NT2/D1 (cell line): ENCODE data around the gene ANTXRL.
"Not testable (repeated sequence)": the region's sequence is repeated elsewhere in the genome, so short reads cannot be mapped to it uniquely, and the experiment has no call there.

Experiments
- DNase-seq: peaks from one replicate; pipeline ENCODE4 v3.0.0-alpha.2; 2011; ENCODE audit warnings: low read depth, low spot score
- H3K27me3 ChIP-seq: 2 replicates; pipeline ENCODE4 v1.6.0; 2011; ENCODE audit warnings: mild to moderate bottlenecking; ENCODE audit not compliant: insufficient read length, insufficient read depth
- H3K36me3 ChIP-seq: 2 replicates; pipeline ENCODE4 v1.6.1; 2011; ENCODE audit warnings: mild to moderate bottlenecking, low read length, mixed read lengths; ENCODE audit not compliant: insufficient read depth, insufficient read length
- H3K4me1 ChIP-seq: 2 replicates; pipeline ENCODE4 v1.5.1; 2011; ENCODE audit not compliant: insufficient read depth, insufficient read length
- H3K4me3 ChIP-seq: 2 replicates; pipeline ENCODE4 v1.5.1; 2011; ENCODE audit warnings: low read depth; ENCODE audit not compliant: insufficient read length
- H3K9ac ChIP-seq: 2 replicates; pipeline ENCODE4 v1.6.0; 2011; ENCODE audit warnings: low read depth; ENCODE audit not compliant: insufficient read length
- H3K9me3 ChIP-seq: 2 replicates; pipeline ENCODE4 v1.5.1; 2011; ENCODE audit warnings: mild to moderate bottlenecking, low read length; ENCODE audit not compliant: insufficient read depth
- SUZ12 ChIP-seq: IDR thresholded peaks from 2 replicates; pipeline ENCODE4 v1.6.1; 2011; ENCODE audit not compliant: insufficient read length, insufficient read depth; ENCODE audit errors: extremely low read depth
- YY1 ChIP-seq: IDR thresholded peaks from 2 replicates; pipeline ENCODE4 v1.6.1; 2011; ENCODE audit not compliant: insufficient read length, insufficient read depth
- ZNF274 ChIP-seq: IDR thresholded peaks from 2 replicates; pipeline ENCODE4 v1.6.1; 2011; ENCODE audit warnings: mild to moderate bottlenecking, low read depth, low read length

The ANTXRL gene

DNA sequence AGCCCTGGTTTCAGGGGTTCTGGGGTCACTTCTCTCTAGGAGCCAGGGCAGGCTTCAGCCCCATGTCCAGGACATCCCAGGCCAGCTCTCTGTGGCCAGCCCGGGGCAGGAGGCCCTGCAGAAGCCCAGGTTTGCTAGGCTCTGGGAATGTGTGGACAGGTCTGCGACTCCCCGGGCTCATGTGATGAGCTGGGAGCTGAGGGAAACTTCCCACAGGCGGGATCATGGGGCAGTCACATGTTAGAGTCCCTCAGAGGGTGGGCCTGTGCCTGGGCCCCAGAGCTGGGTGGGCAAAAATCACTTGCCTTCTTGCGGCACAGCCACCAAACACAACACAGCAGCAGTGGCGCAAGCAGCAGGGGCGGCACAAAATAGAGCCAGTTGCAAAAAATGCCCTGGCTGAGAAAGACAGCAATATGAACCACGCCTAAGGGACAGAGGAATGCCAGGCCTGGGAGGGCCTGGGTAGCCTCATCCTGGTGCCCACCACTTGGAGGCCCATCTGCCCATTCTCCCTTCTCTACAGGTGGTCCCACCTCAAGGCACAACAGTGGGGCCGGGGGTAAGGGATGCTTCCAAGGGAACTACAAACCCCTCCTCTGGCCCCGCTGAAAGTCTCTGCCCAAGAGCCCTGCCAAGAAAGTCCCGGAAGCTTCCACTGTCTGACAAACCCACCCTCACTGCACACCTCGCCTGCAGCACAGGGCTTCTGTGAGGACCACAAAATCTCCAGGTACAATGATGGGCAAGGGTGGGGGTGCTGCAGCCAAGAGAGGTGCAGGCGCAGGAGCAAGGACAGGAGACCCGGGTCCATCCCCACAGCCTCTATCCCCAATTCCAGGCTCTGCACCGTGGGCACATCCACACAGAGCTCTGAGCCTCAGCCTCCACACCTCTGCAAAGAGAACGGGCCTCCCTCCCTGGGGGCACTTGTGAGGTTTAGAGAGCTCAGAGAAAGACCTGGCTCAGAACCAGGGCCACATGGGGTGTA, 34.6 kb upstream of the ANTXRL start:
- no peak for DNase-seq
- Histone ChIP-seq H3K27me3 (no peaks in the 10 kb centered on the region), H3K9ac (no peak overlapping the region), H3K36me3 (no peaks in the 10 kb centered on the region), H3K9me3 (no peaks in the 10 kb centered on the region), H3K4me1 (no peaks in the 10 kb centered on the region), H3K4me3 (no peak overlapping the region)
- TF ChIP-seq ZNF274 = no peak

DNA sequence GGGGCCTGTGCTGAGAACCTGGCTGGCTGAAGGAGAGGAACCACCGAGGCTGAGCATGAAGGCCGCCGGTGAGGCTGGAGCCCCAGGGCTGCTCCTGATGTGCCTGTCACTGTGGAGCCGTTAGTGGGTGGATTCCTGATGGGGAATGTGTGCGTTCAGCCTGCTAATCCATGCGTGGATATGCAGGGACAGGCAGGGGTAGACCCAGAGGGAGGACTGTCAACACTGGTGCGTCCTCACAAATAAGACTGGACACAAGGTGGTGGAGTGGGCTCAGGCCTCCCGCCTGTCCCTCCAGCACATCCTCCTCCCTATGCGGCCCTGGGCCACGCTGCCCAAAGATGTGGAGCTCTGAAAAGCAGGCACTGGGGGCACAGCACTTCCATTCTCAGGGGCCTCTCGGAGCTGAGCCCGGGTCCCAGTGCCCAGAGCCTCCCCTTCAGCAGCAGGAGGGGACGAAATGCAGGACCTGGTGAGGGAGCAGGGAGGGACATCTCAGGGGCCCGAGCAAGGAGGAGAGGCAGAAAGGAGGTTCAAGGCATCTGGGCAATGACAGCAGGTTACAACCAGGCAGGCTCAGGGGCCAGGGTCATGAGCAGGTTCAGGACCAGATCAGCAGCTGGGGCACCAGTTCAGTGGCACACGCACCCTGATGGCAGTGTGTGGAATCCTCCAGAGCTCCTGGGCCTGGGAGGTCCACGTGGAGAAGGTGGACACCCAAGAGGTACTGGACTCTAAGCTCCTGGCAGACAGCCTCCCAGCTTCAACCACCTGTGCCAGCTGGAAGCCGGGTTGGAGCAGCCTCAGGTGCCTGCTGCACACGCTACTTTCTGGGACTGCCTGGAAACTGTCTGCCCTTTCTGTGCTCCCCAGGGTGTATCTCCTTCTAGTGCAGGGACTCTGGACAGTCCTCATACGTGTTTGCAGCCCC, 33.5 kb upstream of the ANTXRL start:
- H3K9me3 ChIP-seq = no peaks in the 10 kb centered on the region
- no peak overlapping the region for H3K9ac ChIP-seq
- no peak for TF ChIP-seq ZNF274
- no peak for TF ChIP-seq SUZ12
- TF ChIP-seq YY1 = no peak
- H3K27me3 ChIP-seq = no peaks in the 10 kb centered on the region
- no peaks in the 10 kb centered on the region for H3K36me3 ChIP-seq
- no peaks in the 10 kb centered on the region for H3K4me1 ChIP-seq
- H3K4me3 ChIP-seq = no peak overlapping the region
- no peak for DNase-seq

DNA sequence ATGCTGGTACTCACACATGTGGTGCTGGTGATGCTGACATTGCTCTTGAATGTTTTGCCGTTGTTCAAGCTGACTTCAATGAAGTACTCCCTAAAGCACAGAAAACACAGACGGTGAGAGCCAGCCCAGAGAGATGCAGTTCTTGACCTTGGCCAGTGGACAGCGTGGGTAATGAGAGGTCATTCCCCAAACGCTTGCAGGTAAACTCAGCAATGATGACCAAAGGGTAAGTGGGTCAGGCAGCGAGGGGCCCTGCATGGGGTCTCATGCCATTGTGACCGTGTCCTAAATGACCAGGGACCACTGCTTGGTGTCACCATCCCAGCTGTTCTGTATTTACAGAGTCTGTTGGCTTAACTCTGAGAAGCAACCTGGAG, 32.8 kb upstream of the ANTXRL start:
- Histone ChIP-seq H3K36me3 (no peaks in the 10 kb centered on the region), H3K4me3 (no peak overlapping the region), H3K4me1 (no peaks in the 10 kb centered on the region), H3K9ac (no peak overlapping the region), H3K27me3 (no peaks in the 10 kb centered on the region), H3K9me3 (no peaks in the 10 kb centered on the region)
- TF ChIP-seq YY1 (no peak), SUZ12 (no peak), ZNF274 (no peak)
- DNase-seq = no peak

DNA sequence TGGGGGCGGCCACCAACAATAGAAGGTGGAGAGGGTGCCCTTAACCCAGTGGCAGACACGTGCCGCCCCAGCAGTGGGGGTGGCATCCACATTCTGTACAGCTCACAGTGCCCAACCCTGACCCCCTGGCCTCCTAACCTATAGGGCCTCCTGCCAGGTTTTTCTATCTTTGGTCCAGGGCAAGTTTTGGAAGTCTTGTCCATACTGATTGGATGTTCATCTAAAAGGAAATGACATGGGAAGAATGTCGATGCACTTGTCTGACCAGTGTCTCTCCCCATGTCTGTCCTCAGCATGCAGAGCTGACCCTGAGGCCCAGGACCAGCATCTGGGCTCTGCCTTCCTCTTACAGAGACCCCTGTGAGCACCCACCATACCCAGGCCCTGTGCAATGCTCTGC, 32.3 kb upstream of the ANTXRL start:
- no peak overlapping the region for H3K4me3 ChIP-seq
- no peaks in the 10 kb centered on the region for H3K27me3 ChIP-seq
- TF ChIP-seq SUZ12 (no peak), ZNF274 (no peak), YY1 (no peak)
- DNase-seq = no peak
- H3K9me3 ChIP-seq = no peaks in the 10 kb centered on the region
- H3K4me1 ChIP-seq = no peaks in the 10 kb centered on the region
- H3K9ac ChIP-seq = no peak overlapping the region
- H3K36me3 ChIP-seq = no peaks in the 10 kb centered on the region

DNA sequence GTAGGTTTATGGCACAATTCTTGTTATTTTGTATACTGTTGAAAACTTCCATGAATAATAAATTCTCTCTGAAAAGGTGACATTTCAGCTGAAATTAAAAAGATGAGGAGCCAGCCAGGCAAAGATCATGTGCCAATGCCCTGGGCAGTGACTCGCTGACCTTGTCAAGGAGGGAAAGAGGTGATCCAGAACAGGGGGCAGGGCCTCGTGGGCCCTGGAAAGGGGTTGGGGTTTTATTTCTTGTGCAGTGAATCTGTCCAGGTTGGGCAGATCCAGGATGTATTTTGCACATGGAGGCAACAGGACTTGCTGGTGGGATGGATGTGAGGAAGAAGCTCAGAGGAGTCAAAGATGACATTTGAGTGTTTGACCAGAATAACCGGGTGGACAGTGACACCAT, 31.6 kb upstream of the ANTXRL start:
- H3K4me1 ChIP-seq, H3K4me3 ChIP-seq, H3K27me3 ChIP-seq, DNase-seq, H3K36me3 ChIP-seq, H3K9ac ChIP-seq, H3K9me3 ChIP-seq: not testable (repeated sequence)

DNA sequence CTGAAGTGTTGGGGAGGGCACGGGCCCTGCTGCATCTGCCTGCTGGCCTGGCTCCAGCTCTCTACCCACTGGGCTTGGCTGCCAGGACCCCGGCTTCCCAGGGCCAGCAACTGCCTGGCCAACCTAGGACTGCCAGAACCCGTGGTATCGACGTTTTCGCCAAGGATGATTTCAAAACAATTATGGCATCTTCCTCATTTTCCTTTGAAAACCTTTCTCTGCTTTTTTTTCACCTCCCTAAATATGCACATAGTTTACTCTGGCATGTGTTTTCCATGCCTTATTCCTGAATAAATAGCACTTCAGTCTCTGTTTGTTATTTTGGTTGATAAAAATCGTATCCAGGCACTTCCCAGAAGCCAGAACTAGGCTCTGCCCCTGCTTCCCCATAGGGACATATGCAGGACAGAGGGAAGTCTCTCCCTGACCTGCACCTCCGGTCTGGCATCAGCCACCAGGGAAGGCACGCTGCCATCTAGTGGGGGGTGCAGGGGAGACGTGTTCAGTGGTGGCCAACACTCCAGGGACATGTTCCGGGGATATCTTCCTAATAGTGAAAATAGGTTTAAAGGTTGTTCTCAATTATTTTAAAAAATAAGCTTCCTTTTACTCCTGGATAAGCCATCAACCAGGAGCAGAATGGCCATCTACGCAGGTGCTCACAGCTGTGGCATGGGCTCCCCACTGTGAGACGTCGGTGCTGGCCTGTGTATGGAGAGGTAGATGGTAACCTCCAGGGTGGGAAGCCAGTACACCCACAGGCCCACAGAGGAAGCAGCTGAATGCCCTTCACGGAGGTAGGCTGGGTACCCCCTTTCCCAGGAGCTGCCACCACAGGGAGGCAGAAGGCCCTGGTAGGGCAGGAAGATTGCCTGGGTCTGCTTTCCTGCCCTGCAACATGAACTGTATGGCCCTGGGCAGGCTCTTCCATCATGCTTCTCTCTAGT, 30.7 kb upstream of the ANTXRL start:
- Histone ChIP-seq H3K4me3 (no peak overlapping the region), H3K9me3 (no peaks in the 10 kb centered on the region), H3K27me3 (no peaks in the 10 kb centered on the region), H3K36me3 (no peaks in the 10 kb centered on the region), H3K9ac (no peak overlapping the region), H3K4me1 (no peaks in the 10 kb centered on the region)
- TF ChIP-seq ZNF274 (no peak), SUZ12 (no peak), YY1 (no peak)
- DNase-seq = peak; percentile 33

DNA sequence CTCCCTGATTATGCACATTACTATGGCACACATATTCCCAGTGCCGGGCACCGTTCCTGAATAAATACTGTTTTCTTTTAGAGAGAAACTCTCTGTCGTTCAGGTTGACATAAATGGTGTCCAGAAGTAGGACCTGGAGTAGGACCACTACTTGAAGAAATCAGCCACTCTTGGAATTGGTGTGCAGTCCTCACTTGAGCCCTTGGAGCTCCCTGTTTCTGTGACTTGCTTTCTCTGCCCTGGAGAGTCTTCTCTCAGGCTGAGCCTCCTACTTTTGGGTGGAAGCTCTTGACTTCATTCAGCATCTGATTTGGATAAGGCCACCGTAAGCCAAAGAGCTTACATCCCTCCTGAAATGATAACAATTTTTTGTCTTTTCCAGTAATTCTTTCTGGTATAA, 29.7 kb upstream of the ANTXRL start:
- no peaks in the 10 kb centered on the region for H3K36me3 ChIP-seq
- no peak for DNase-seq
- H3K27me3 ChIP-seq = no peaks in the 10 kb centered on the region
- no peak overlapping the region for H3K9ac ChIP-seq
- no peak for TF ChIP-seq SUZ12
- no peak for TF ChIP-seq YY1
- TF ChIP-seq ZNF274 = no peak
- H3K4me1 ChIP-seq = no peaks in the 10 kb centered on the region
- H3K9me3 ChIP-seq = no peaks in the 10 kb centered on the region
- no peak overlapping the region for H3K4me3 ChIP-seq

DNA sequence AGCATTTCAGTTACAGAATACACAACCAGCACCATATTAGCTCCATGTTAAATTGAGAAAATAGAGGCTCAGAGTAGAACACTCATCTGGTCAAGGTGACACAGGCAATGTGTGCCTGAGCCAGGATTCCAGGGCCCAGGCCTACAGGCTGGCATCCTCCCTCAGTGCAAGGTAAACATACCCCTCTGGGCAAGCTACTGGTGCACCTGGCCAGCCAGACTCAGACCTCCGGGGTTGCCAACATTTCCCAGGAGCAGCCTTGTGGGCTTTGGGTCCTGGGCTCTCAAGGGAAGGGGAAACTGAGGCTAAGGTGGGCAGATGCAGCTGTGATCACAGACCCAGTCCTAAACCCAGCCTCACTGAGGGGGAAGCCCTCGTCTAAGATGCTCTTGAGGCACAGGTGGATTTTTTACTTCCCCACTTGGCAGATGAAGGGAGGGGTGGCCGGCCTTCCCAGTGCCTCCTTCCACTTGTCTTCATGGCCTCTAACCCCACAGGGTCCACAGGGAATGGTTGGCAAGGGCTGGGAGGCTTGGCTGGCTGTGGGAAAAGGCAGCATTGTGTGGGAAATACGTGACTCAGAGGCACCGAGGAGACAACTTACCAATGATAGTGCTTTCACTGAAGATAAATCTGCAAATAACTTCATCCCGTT, 23.8 kb upstream of the ANTXRL start:
- not testable (repeated sequence) for H3K36me3 ChIP-seq, H3K4me3 ChIP-seq, H3K9me3 ChIP-seq, H3K4me1 ChIP-seq, H3K27me3 ChIP-seq, H3K9ac ChIP-seq, DNase-seq
